GM18520 (cell line): Measurements from ENCODE around the gene MBL2.

ENCODE experiments used
- ATAC-seq: cut with Tn5 transposase; IDR thresholded peaks from one replicate; pipeline ENCODE4 v1.9.1; 2021; ENCODE audit not compliant: unreplicated experiment

Gene MBL2

GRCh38 chr10:52740913-52741675 is 31.5 kb downstream of the MBL2 start:
- no peak for ATAC-seq

DNA sequence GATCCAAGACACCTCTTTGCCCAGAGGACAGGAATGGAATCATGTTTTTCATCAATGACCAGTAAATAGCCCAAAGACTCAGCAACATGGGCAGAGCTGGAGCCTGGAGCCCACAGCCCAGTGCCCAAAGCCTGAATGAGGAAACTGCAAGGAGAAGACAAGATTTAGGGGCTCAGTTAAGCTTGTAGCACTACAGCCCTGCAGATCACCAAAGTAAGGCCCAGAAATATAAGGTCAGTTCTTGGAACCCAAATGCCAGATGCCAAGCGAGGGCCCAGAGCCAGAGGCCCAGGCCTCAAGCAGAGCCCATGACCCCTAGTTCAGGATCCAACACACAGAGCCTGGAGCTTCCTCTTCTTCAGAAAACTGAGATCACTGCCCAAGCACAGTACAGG is 32.4 kb downstream of the MBL2 start:
- no peak for ATAC-seq

DNA sequence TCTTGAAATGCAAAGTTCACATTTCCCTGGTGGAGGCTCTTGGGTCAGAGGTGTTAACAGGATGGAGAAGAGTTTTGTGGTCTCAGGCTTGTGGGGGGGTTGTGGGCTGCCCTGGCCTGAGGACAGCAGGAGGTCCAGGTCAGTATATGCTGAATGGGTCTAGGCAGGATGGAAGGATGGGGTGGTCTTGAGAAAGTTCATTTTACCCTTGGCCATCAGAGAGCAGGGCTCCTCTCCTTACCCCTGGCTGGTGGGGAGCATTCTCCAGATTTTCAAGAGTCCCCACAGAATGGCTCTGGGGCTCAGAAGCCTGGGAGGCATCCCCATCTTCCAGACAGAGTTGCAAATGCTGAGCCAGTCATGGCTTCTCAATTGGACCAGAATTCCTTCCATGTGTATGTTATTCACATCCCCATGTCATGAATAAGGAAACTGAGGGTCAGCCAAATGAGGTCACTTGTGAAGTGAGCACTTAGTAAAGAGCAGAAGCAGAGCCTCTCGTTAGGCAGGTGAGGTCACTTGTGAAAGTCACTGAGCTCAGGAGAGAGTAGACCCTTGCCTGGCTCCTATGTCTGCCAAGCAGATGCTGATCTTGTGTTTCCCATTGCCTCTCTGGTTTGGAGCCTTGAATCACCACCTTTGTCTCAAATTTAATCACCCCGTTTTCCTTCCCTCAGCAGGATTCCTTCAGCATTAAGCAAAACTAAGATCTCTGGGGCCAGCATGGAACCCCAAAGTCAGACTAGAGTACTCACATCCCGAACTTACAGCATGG is 33.0 kb downstream of the MBL2 start:
- ATAC-seq: no peak

- no peak for ATAC-seq
These were observed 33.6 kb downstream of the MBL2 start for GRCh38 chr10:52738951-52739350.

GRCh38 chr10:52729271-52730104 is 43.1 kb downstream of the MBL2 start:
- no peak for ATAC-seq

DNA sequence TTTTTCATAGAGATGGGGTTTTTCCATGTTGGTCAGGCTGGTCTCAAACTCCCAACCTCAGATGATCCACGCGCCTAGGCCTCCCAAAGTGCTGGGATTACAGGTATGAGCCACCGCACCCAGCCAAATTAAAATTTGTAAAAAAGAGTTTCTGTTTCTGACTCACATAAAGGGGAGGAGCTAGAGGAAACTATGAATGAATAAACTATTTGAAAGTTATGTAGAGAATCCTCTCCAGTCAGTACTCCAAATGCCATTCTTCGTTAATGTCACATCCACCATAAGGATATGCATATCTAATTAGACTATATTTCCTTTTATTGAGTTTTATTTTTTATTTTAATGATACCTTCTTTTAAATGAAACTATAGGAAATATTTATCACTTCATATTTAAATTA is 52.6 kb downstream of the MBL2 start:
- ATAC-seq: no peak
